Suprapubic skin (tissue), 3 donors: ENCODE results near the gene C2CD3.

Experiments used
- EP300 ChIP-seq: sonication (generic); formaldehyde crosslinking; IDR thresholded peaks from one replicate; pipeline ENCODE4 v1.6.1; 2017; ENCODE audit warnings: antibody characterized with exemption
- POLR2A ChIP-seq, 2 donors: fragments of 450-650 bp; IDR thresholded peaks; one replicate each; pipeline ENCODE4 v1.6.1; 2017; ENCODE audit warnings: antibody characterized with exemption in 2 of 2, mild to moderate bottlenecking in 2 of 2, moderate library complexity in 2 of 2
- TF ChIP-seq, protein P1 (sequence below), 2 donors: fragments of 200-600 bp in 1 of 2; fragments of 450-650 bp in 1 of 2; sonication (generic) in 1 of 2; IDR thresholded peaks; one replicate each; pipeline ENCODE4 v1.5.1; 2016 to 2019; ENCODE audit warnings: antibody characterized with exemption in 2 of 2, mild to moderate bottlenecking in 1 of 2, moderate library complexity in 1 of 2

DNA sequence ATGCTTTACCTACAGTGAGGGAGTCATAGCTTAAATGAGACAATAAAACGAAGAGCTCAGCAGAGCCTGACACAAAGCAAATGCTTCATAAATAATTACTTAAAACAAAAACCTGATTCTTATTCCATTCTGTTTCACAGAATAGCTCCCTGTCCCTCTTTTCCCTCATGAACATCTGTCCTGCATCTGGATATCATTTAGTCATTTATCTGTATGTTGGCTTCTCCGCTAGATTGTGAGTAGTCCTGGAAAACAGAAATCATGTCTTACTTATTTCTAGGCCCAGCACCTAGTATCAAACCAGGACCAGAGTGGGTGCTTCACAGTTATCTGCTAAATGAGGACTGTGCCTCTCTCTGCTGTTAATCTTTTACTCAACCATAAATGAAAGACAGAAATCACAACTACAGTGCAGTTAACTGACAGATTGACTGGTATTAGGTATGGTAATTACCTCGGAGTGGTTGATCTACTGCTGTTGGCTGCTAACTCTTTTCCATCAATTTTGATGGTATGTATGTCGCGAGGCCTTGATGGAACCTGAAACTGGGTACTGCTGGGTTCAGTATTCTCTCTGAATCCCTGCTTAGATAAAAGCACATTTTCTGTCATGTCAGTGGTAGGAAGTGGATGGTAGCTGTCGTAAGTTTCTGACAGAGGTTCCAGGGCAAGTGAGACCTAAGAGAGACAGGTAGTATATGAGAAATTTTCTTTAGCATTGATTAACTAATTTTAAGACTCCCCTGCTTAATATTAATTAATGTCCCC, 31.5 kb downstream of the C2CD3 start:
- TF ChIP-seq POLR2A (IDR thresholded peaks at IDR 0.05): no peak
- TF ChIP-seq, protein P1, sequence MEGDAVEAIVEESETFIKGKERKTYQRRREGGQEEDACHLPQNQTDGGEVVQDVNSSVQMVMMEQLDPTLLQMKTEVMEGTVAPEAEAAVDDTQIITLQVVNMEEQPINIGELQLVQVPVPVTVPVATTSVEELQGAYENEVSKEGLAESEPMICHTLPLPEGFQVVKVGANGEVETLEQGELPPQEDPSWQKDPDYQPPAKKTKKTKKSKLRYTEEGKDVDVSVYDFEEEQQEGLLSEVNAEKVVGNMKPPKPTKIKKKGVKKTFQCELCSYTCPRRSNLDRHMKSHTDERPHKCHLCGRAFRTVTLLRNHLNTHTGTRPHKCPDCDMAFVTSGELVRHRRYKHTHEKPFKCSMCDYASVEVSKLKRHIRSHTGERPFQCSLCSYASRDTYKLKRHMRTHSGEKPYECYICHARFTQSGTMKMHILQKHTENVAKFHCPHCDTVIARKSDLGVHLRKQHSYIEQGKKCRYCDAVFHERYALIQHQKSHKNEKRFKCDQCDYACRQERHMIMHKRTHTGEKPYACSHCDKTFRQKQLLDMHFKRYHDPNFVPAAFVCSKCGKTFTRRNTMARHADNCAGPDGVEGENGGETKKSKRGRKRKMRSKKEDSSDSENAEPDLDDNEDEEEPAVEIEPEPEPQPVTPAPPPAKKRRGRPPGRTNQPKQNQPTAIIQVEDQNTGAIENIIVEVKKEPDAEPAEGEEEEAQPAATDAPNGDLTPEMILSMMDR (IDR thresholded peaks at IDR 0.05): no peak
- no peak for TF ChIP-seq EP300
